HepG2 (cell line): ENCODE measurements around the gene KBTBD2. TPM values are rescaled to one million over a fixed set of nuclear protein-coding genes. Genes with fewer than 3 reads are reported as not detected.

Experiments used
- ATAC-seq: fragments of 200-7000 bp; cut with Tn5 transposase; 3 replicates; pipeline ENCODE4 v1.9.1; 2020; ENCODE audit warnings: mild to moderate bottlenecking, moderate library complexity
- BruUV-seq: library from RNA; stranded (reverse); fragments of 400-500 nt; replicated peaks from 2 replicates; lab custom pipeline; 2021; lab: Mats Ljungman, UMichigan
- CTCF ChIA-PET: fragments of 300-600 bp; formaldehyde crosslinking; extraction: SDS; loops from one replicate; lab custom pipeline; 2021; ENCODE audit warnings: low total read pairs, inconsistent platforms, low intra/inter-chr PET ratio; lab: Yijun Ruan, JAX
- POLR2A ChIA-PET: fragments of 350-600 bp; sonication (Branson Sonifier 250); formaldehyde crosslinking; loops from one replicate; lab custom pipeline; 2020; ENCODE audit warnings: antibody characterized with exemption, inconsistent platforms; lab: Yijun Ruan, JAX
- DNase-seq: peaks from one replicate; pipeline ENCODE4 v3.0.0-alpha.2; 2015; ENCODE audit warnings: low spot score
- FAIRE-seq: peaks from 3 replicates; lab custom pipeline; 2011; peaks lifted over from hg19 to GRCh38; lab: Jason Lieb, UNC
- H2AFZ ChIP-seq: one replicate; pipeline ENCODE4 v1.6.1; 2011; ENCODE audit warnings: low read length, inconsistent platforms
- H3K27ac ChIP-seq: fragments of 300-600 bp; 3 replicates; pipeline ENCODE4 v1.8.0; 2011; ENCODE audit warnings: mixed run types, mild to moderate bottlenecking, mixed read lengths, low read length, inconsistent platforms; ENCODE audit not compliant: insufficient read depth; ENCODE audit errors: extremely low read length
- H3K27me3 ChIP-seq, 2 experiments: fragments of 200-600 bp in 1 of 2; 2 replicates in 1 of 2; 3 replicates in 1 of 2; pipeline versions ENCODE4 v1.6.0 to v1.8.0; 2011; ENCODE audit warnings: low read length in 2 of 2, mild to moderate bottlenecking in 2 of 2, moderate library complexity in 2 of 2, inconsistent platforms in 1 of 2; ENCODE audit not compliant: insufficient read depth in 2 of 2, control insufficient read depth in 1 of 2
- H3K36me3 ChIP-seq, 2 experiments: fragments of 200-600 bp in 1 of 2; replicated peaks in 1 of 2; 2 replicates in 1 of 2; 3 replicates in 1 of 2; pipeline versions ENCODE4 v1.5.1 to v1.8.0; 2011; ENCODE audit warnings: low read length in 2 of 2, inconsistent platforms in 1 of 2; ENCODE audit not compliant: insufficient read depth in 2 of 2, control insufficient read depth in 1 of 2
- H3K4me1 ChIP-seq: 2 replicates; pipeline ENCODE4 v1.5.1; 2012; ENCODE audit warnings: low read length, inconsistent platforms; ENCODE audit not compliant: insufficient read depth
- H3K4me2 ChIP-seq: 2 replicates; pipeline ENCODE4 v1.6.0; 2011; ENCODE audit warnings: low read depth, low read length, inconsistent platforms
- H3K4me3 ChIP-seq, 3 experiments: fragments of 200-600 bp in 1 of 3; sonication (generic), shearing (Covaris generic) in 1 of 3; replicated peaks in 1 of 3; 2 replicates each; pipeline ENCODE4 v1.5.1; 2011 to 2016; ENCODE audit warnings: low read length in 3 of 3, inconsistent platforms in 2 of 3, low read depth in 2 of 3, mild to moderate bottlenecking in 2 of 3, control low read depth in 1 of 3, mixed read lengths in 1 of 3; ENCODE audit not compliant: insufficient read depth in 1 of 3
- H3K79me2 ChIP-seq: one replicate; pipeline ENCODE4 v1.6.1; 2011; ENCODE audit warnings: low read length, inconsistent platforms; ENCODE audit not compliant: insufficient read depth
- H3K9ac ChIP-seq: 2 replicates; pipeline ENCODE4 v1.6.0; 2011; ENCODE audit warnings: mild to moderate bottlenecking, low read depth, low read length, inconsistent platforms; ENCODE audit not compliant: insufficient read depth
- H3K9me3 ChIP-seq: 2 replicates; pipeline ENCODE4 v1.5.1; 2012; ENCODE audit warnings: mild to moderate bottlenecking, low read length
- H4K20me1 ChIP-seq: 2 replicates; pipeline ENCODE4 v1.6.0; 2011; ENCODE audit warnings: inconsistent platforms, mild to moderate bottlenecking, low read length, moderate library complexity; ENCODE audit not compliant: insufficient read depth
- KDM1A ChIP-seq: IDR thresholded peaks from 2 replicates; pipeline ENCODE4 v1.6.1; 2016; ENCODE audit warnings: missing compliant biosample characterization
- MAFF ChIP-seq: IDR thresholded peaks from 2 replicates; pipeline ENCODE4 v1.6.1; 2011; ENCODE audit warnings: low read depth, low read length, improper control_type of control experiment
- MAFK ChIP-seq, 2 experiments: IDR thresholded peaks in 1 of 2; conservative IDR thresholded peaks in 1 of 2; 2 replicates each; pipeline ENCODE4 v1.6.1; 2011; ENCODE audit warnings: improper control_type of control experiment in 2 of 2, low read length in 2 of 2
- PCBP2 ChIP-seq: fragments of 200-400 bp; formaldehyde crosslinking; optimal IDR thresholded peaks from 2 replicates; pipeline ENCODE3; 2018; ENCODE audit warnings: low read length, low read depth; ENCODE audit not compliant: poor library complexity, severe bottlenecking
- ZNF597 ChIP-seq: sonication (generic); formaldehyde crosslinking; IDR thresholded peaks from 2 replicates; pipeline ENCODE4 v1.5.0; 2020; ENCODE audit warnings: missing genetic modification reagents
- WGBS: methylation state at CpG from one replicate; pipeline ENCODE4 v1.1.6; 2017; ENCODE audit warnings: low lambda C conversion rate; 5-methylcytosine and 5-hydroxymethylcytosine counted together
- in situ Hi-C: cut with HindIII; loops from 2 replicates; pipeline ENCODE4 v1.10.0; 2017; ENCODE audit warnings: low pct_unique_long_range_greater_than_20kb; ENCODE audit not compliant: extremely low pct_ligation_motif_present
- intact Hi-C: fragments of 100-400 bp; cut with micrococcal nuclease; formaldehyde crosslinking; loops from one replicate; pipeline ENCODE4 v1.10.0; 2022; ENCODE audit not compliant: unreplicated experiment
- polyA plus RNA-seq, 8 experiments: library from polyadenylated mRNA; depleted of rRNA in 3 of 8; stranded (reverse) in 7 of 8; unstranded in 1 of 8; fragments of >200 nt; fragmentation: Illumina TruSeq in 4 of 8; extraction: Trizol in 4 of 8; gene quantifications; 2 replicates each; pipeline versions ENCODE4 v1.2.1 to v1.2.3, GENCODE V29; 2011 to 2016; ENCODE audit warnings: low read depth in 4 of 8, missing spikeins in 1 of 8, mixed read lengths in 1 of 8; ENCODE audit not compliant: insufficient read depth in 1 of 8
- total RNA-seq, 5 experiments: library from RNA; depleted of rRNA; stranded (reverse); fragments of >200 nt; fragmentation: Illumina TruSeq; extraction: Trizol; gene quantifications; 2 replicates each; pipeline ENCODE4 v1.2.3, GENCODE V29; 2016; ENCODE audit warnings: low read depth in 1 of 5

KBTBD2 gene
- total and polyA plus RNA-seq, 2 of the 13 experiments (the other 11 are each of a cell fraction or from before 2014, with no cell fraction given): 24.0 to 25.2 TPM

GRCh38 chr7:32935558-32935957 is 44.0 kb upstream of the KBTBD2 start:
- Histone ChIP-seq H4K20me1 (peaks cover 3% of the 10 kb centered on the region; the same call in 1 of the 2 replicates), H2AFZ (no peak overlapping the region), H3K9ac (no peak overlapping the region), H3K9me3 (no peaks in the 10 kb centered on the region), H3K27me3 (no peaks in the 10 kb centered on the region), H3K4me1 (peaks cover 36% of the 10 kb centered on the region), H3K4me2 (no peak overlapping the region), H3K36me3 (peaks cover 2 to 16% of the 10 kb centered on the region in 2 experiments), H3K4me3 (no peak overlapping the region), H3K27ac (no peak overlapping the region), H3K79me2 (peaks cover 35% of the 10 kb centered on the region)
- ChIA-PET CTCF (no interaction called here), POLR2A (no interaction called here)
- peak; percentile 26 to 27; a peak in 2 of 4 replicates for TF ChIP-seq MAFK (conservative IDR thresholded peaks at IDR 0.05 in 1 of 2, IDR thresholded peaks at IDR 0.05 in 1 of 2; ENCODE audit: low read length in 2 of 2)
- no peak for TF ChIP-seq PCBP2
- 92% methylated on average over 1 of the region's 1 CpG for WGBS
- DNase-seq (no peak), FAIRE-seq (no peak), ATAC-seq (no peak)
- intact Hi-C loops (no loop called here), in situ Hi-C loops (no loop called here)
- no TSS peak for BruUV-seq

GRCh38 chr7:32930378-32930777 is 38.8 kb upstream of the KBTBD2 start:
- H3K79me2 ChIP-seq: peaks cover under 1% of the 10 kb centered on the region
- H3K4me3 ChIP-seq: no peak overlapping the region
- H3K4me1 ChIP-seq: 0 out of 2 replicates have a peak, but pooled peaks cover under 1% of the 10 kb centered on the region
- no peaks in the 10 kb centered on the region for H3K27me3 ChIP-seq
- DNase-seq: no peak
- intact Hi-C loops (no loop called here), in situ Hi-C loops (no loop called here)
- H3K36me3 ChIP-seq: peaks cover 8 to 47% of the 10 kb centered on the region in 2 experiments
- no peak for ATAC-seq
- WGBS: 100% methylated on average over 7 of the region's 7 CpGs
- H3K9me3 ChIP-seq: no peaks in the 10 kb centered on the region
- no peak overlapping the region for H2AFZ ChIP-seq
- H3K27ac ChIP-seq: no peak overlapping the region
- no TSS peak for BruUV-seq
- FAIRE-seq: no peak
- H3K4me2 ChIP-seq: no peak overlapping the region
- H4K20me1 ChIP-seq: no peaks in the 10 kb centered on the region
- TF ChIP-seq MAFK (conservative IDR thresholded peaks at IDR 0.05 in 1 of 2, IDR thresholded peaks at IDR 0.05 in 1 of 2; ENCODE audit: low read length in 2 of 2) (peak; percentile 43 to 46; a peak in 2 of 4 replicates), ZNF597 (CRISPR knock-in tag) (no peak), KDM1A (no peak), MAFF (0 out of 2 replicates have a peak, but pooled peaks have one; percentile 2)
- H3K9ac ChIP-seq: no peak overlapping the region
- ChIA-PET CTCF (no interaction called here), POLR2A (no interaction called here)
